Liver (tissue), 9 donors: Measurements from ENCODE around the gene HSDL2. TPM values are rescaled to one million over a fixed set of nuclear protein-coding genes. Genes with fewer than 3 reads are reported as not detected.

Experiments
- DNase-seq: peaks from one replicate; pipeline ENCODE4 v3.0.0-alpha.2; 2017; ENCODE audit warnings: low spot score
- H3K27ac ChIP-seq, 2 donors: one replicate each; pipeline ENCODE4 v1.7.0; 2013; ENCODE audit warnings: inconsistent platforms in 2 of 2, low read length in 2 of 2, control low read depth in 1 of 2, low read depth in 1 of 2, mild to moderate bottlenecking in 1 of 2
- H3K27me3 ChIP-seq, 4 donors: one replicate each; pipeline versions ENCODE4 v1.6.1 to v1.7.0; 2013; ENCODE audit warnings: low read length in 3 of 4, inconsistent platforms in 1 of 4, mild to moderate bottlenecking in 1 of 4, moderate library complexity in 1 of 4; ENCODE audit not compliant: control insufficient read depth in 4 of 4, insufficient read depth in 4 of 4
- H3K36me3 ChIP-seq, 4 donors: one replicate each; pipeline versions ENCODE4 v1.6.1 to v1.7.0; 2013; ENCODE audit warnings: low read length in 3 of 4, mild to moderate bottlenecking in 3 of 4, low read depth in 1 of 4, moderate library complexity in 1 of 4; ENCODE audit not compliant: control insufficient read depth in 4 of 4, insufficient read depth in 3 of 4
- H3K4me1 ChIP-seq, 4 donors: one replicate each; pipeline versions ENCODE4 v1.6.1 to v1.7.0; 2013; ENCODE audit warnings: low read length in 3 of 4, mild to moderate bottlenecking in 3 of 4, moderate library complexity in 1 of 4; ENCODE audit not compliant: control insufficient read depth in 4 of 4, insufficient read depth in 4 of 4
- H3K4me3 ChIP-seq, 3 donors: one replicate each; pipeline versions ENCODE4 v1.6.1 to v1.7.0; 2013; ENCODE audit warnings: low read length in 3 of 3, control low read depth in 1 of 3, low read depth in 1 of 3, mild to moderate bottlenecking in 1 of 3
- H3K9ac ChIP-seq, 2 donors: one replicate each; pipeline ENCODE4 v1.7.0; 2013; ENCODE audit warnings: low read length in 2 of 2, mild to moderate bottlenecking in 2 of 2, moderate library complexity in 2 of 2, control low read depth in 1 of 2, low read depth in 1 of 2
- H3K9me3 ChIP-seq, 4 donors: one replicate each; pipeline versions ENCODE4 v1.6.1 to v1.7.0; 2013; ENCODE audit warnings: low read length in 3 of 4; ENCODE audit not compliant: control insufficient read depth in 4 of 4
- CTCF ChIP-seq: fragments of 150-350 bp; IDR thresholded peaks from 2 replicates; pipeline ENCODE4 v1.5.1; 2017; ENCODE audit warnings: improper control_type of control experiment, low read depth, low read length; ENCODE audit not compliant: missing input control
- EGR1 ChIP-seq, 2 donors: IDR thresholded peaks; 2 replicates each; pipeline ENCODE4 v1.6.1; 2016 to 2018; ENCODE audit warnings: antibody characterized with exemption in 2 of 2, low read depth in 2 of 2
- FOXA1 ChIP-seq: IDR thresholded peaks from 2 replicates; pipeline ENCODE4 v1.6.1; 2016; ENCODE audit warnings: antibody characterized with exemption
- FOXA2 ChIP-seq: IDR thresholded peaks from 2 replicates; pipeline ENCODE4 v1.6.1; 2016; ENCODE audit warnings: antibody characterized with exemption
- GABPA ChIP-seq, 2 donors: IDR thresholded peaks in 1 of 2; conservative IDR thresholded peaks in 1 of 2; 2 replicates each; pipeline ENCODE4 v1.6.1; 2016; ENCODE audit warnings: antibody characterized with exemption in 2 of 2, mild to moderate bottlenecking in 1 of 2, moderate library complexity in 1 of 2
- HNF4A ChIP-seq, 2 donors: conservative IDR thresholded peaks; 2 replicates each; pipeline ENCODE4 v1.6.1; 2016; ENCODE audit warnings: antibody characterized with exemption in 2 of 2, mild to moderate bottlenecking in 2 of 2
- HNF4G ChIP-seq: IDR thresholded peaks from 2 replicates; pipeline ENCODE4 v1.6.1; 2016; ENCODE audit warnings: antibody characterized with exemption
- JUND ChIP-seq, 2 donors: IDR thresholded peaks; 2 replicates each; pipeline ENCODE4 v1.6.1; 2016; ENCODE audit warnings: antibody characterized with exemption in 2 of 2
- MAX ChIP-seq: IDR thresholded peaks from 2 replicates; pipeline ENCODE4 v1.6.1; 2016; ENCODE audit warnings: antibody characterized with exemption
- NR2F2 ChIP-seq: IDR thresholded peaks from 2 replicates; pipeline ENCODE4 v1.6.1; 2016; ENCODE audit warnings: antibody characterized with exemption
- REST ChIP-seq: IDR thresholded peaks from 2 replicates; pipeline ENCODE4 v1.6.1; 2016; ENCODE audit warnings: antibody characterized with exemption, mild to moderate bottlenecking
- SP1 ChIP-seq: IDR thresholded peaks from 2 replicates; pipeline ENCODE4 v1.6.1; 2018; ENCODE audit warnings: antibody characterized with exemption, mild to moderate bottlenecking
- TAF1 ChIP-seq: conservative IDR thresholded peaks from 2 replicates; pipeline ENCODE4 v1.6.1; 2016; ENCODE audit warnings: antibody characterized with exemption, mild to moderate bottlenecking
- YY1 ChIP-seq: IDR thresholded peaks from 2 replicates; pipeline ENCODE4 v1.6.1; 2016; ENCODE audit warnings: antibody characterized with exemption, mild to moderate bottlenecking
- ZBTB33 ChIP-seq: IDR thresholded peaks from 2 replicates; pipeline ENCODE4 v1.6.1; 2016; ENCODE audit warnings: antibody characterized with exemption
- WGBS: extraction: QIAGEN DNeasy Blood & Tissue Kit; methylation state at CpG from one replicate; pipeline ENCODE4 v1.1.7; 2013; 5-methylcytosine and 5-hydroxymethylcytosine counted together
- polyA plus RNA-seq, 2 donors: library from polyadenylated mRNA; stranded (reverse) in 1 of 2; unstranded in 1 of 2; fragments of 200-250 nt in 1 of 2; fragments of >200 nt in 1 of 2; fragmentation: Nextera tagmentation in 1 of 2; extraction: Ambion mirVana in 1 of 2; gene quantifications; one replicate each; pipeline versions ENCODE4 v1.2.1 to v1.2.3, GENCODE V29; 2013 to 2015
- total RNA-seq, 2 donors: library from RNA; depleted of rRNA; stranded (reverse); fragments of >200 nt; gene quantifications; one replicate each; pipeline ENCODE4 v1.2.3, GENCODE V29; 2014
- donor health status: healthy.
- donor health status: healthy.
- donor health status: healthy.
- donor health status: healthy.
- donor health status: healthy.

Gene HSDL2
- total and polyA plus RNA-seq, 4 donors, result 26.1 to 135 (median 79.6) TPM

DNA sequence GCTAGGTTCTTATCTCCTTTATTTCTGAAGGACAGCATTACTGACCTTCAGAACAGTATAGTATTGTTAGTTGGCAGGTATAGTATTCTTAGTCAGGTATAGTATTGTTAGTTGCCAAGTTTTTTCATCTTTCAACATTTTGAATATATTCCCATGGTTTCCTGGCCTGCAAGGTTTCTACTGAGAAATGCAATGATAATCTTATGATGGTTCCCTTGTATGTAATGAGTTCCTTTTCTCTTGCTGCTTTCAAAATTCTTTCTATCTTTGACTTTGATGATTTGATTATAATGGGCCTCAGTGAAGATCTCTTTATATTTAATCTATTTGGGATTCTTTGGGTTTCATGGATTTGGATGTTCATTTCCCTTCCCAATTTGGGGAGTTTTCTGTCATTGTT lies 12.4 kb upstream of the HSDL2 start:
- Histone ChIP-seq H3K27ac (no peak overlapping the region), H3K4me1 (no peaks in the 10 kb centered on the region), H3K27me3 (no peaks in the 10 kb centered on the region), H3K9ac (no peak overlapping the region), H3K9me3 (no peaks in the 10 kb centered on the region), H3K4me3 (no peak overlapping the region), H3K36me3 (no peaks in the 10 kb centered on the region)
- no peak for DNase-seq
- TF ChIP-seq JUND (IDR thresholded peaks at IDR 0.05), result no peak
- TF ChIP-seq YY1, result no peak
- TF ChIP-seq ZBTB33, result no peak
- no peak for TF ChIP-seq TAF1
- TF ChIP-seq FOXA1, result no peak

- Histone ChIP-seq H3K4me1 (no peaks in the 10 kb centered on the region), H3K9me3 (no peaks in the 10 kb centered on the region), H3K9ac (no peak overlapping the region), H3K4me3 (no peak overlapping the region), H3K27ac (no peak overlapping the region), H3K27me3 (no peaks in the 10 kb centered on the region), H3K36me3 (no peaks in the 10 kb centered on the region)
- no peak for DNase-seq
- 88% methylated on average over 1 of the region's 1 CpG for WGBS
- no peak for TF ChIP-seq FOXA2
- no peak for TF ChIP-seq MAX
- TF ChIP-seq NR2F2, result no peak
- no peak for TF ChIP-seq SP1
- TF ChIP-seq EGR1 (IDR thresholded peaks at IDR 0.05; ENCODE audit: low read depth in 2 of 2), result no peak
- no peak for TF ChIP-seq HNF4G
- no peak for TF ChIP-seq GABPA (IDR thresholded peaks at IDR 0.05 in 1 of 2, conservative IDR thresholded peaks at IDR 0.05 in 1 of 2)
- no peak for TF ChIP-seq HNF4A (conservative IDR thresholded peaks at IDR 0.05)
- TF ChIP-seq TAF1, result no peak
- TF ChIP-seq CTCF, result no peak
These were observed 10.1 kb upstream of the HSDL2 start for GRCh38 chr9:112369817-112370216.

DNA sequence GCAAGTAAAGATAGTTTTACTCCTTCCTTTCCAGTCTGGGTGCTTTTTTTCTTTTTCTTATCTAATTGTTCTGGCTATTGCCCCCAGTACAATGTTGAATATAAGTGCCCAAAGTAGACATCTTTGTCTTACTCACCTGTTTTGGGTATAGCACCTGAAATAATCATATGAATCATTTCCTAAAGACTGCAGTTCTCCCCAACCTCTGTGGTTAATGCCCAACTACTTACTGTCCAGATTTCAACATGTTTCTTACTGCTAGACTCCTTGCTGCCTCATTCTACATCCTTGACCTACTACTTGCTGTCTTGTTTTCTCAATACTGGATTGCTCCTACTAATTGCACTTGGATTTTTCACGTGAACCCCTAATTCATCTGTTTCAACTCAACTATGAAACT lies 8.8 kb upstream of the HSDL2 start:
- Histone ChIP-seq H3K36me3 (no peaks in the 10 kb centered on the region), H3K27me3 (no peaks in the 10 kb centered on the region), H3K27ac (no peak overlapping the region), H3K9ac (no peak overlapping the region), H3K9me3 (no peaks in the 10 kb centered on the region), H3K4me3 (no peak overlapping the region), H3K4me1 (no peaks in the 10 kb centered on the region)
- DNase-seq, result no peak
- 98% methylated on average over 1 of the region's 1 CpG for WGBS
- TF ChIP-seq CTCF (no peak), TAF1 (no peak), ZBTB33 (no peak), FOXA1 (no peak), HNF4G (no peak), REST (no peak), EGR1 (IDR thresholded peaks at IDR 0.05; ENCODE audit: low read depth in 2 of 2) (no peak), NR2F2 (no peak), MAX (no peak), YY1 (no peak), FOXA2 (no peak)
